A549 (cell line): Measurements from ENCODE around the gene THEMIS2. TPM values are rescaled to one million over a fixed set of nuclear protein-coding genes. Genes with fewer than 3 reads are reported as not detected.

ENCODE experiments used
- ATAC-seq, 2 experiments: fragments of 200-7000 bp in 1 of 2; fragments of >200 bp in 1 of 2; cut with Nextera tagmentation in 1 of 2; cut with Tn5 transposase in 1 of 2; 3 replicates each; pipeline versions ENCODE4 v1.8.0 to v1.9.1; 2018 to 2020; ENCODE audit warnings: mild to moderate bottlenecking in 1 of 2, moderate library complexity in 1 of 2
- CTCF ChIA-PET: fragments of 300-600 bp; sonication (Branson Sonifier 250); formaldehyde crosslinking; extraction: SDS; loops from one replicate; lab custom pipeline; 2021; ENCODE audit warnings: antibody characterized with exemption, inconsistent platforms; lab: Yijun Ruan, JAX
- POLR2A ChIA-PET: fragments of 350-600 bp; formaldehyde crosslinking; extraction: SDS; loops from one replicate; lab custom pipeline; 2021; ENCODE audit warnings: antibody characterized with exemption, inconsistent platforms; lab: Yijun Ruan, JAX
- DNase-seq, 2 experiments: peaks; one replicate each; pipeline versions ENCODE4 v3.0.0 to v3.0.0-alpha.2; 2011 to 2016; ENCODE audit warnings: low read depth in 1 of 2, low spot score in 1 of 2
- FAIRE-seq: peaks from 2 replicates; lab custom pipeline; 2011; peaks lifted over from hg19 to GRCh38; lab: Jason Lieb, UNC
- H3K27ac ChIP-seq, 2 experiments: fragments of >200 bp; sonication (Bioruptor Twin); formaldehyde crosslinking; 3 replicates each; pipeline ENCODE4 v1.5.1; 2016 to 2017
- H3K4me1 ChIP-seq: fragments of >200 bp; sonication (Bioruptor Twin); formaldehyde crosslinking; 3 replicates; pipeline ENCODE4 v1.6.1; 2016
- H3K4me2 ChIP-seq: fragments of >200 bp; sonication (Bioruptor Twin); formaldehyde crosslinking; 3 replicates; pipeline ENCODE4 v1.6.1; 2016
- H3K4me3 ChIP-seq: fragments of >200 bp; sonication (Bioruptor Twin); formaldehyde crosslinking; 3 replicates; pipeline ENCODE4 v1.5.1; 2016
- H3K9me3 ChIP-seq: fragments of >200 bp; sonication (Bioruptor Twin); formaldehyde crosslinking; 3 replicates; pipeline ENCODE4 v1.6.1; 2016
- CBX2 ChIP-seq: fragments of 200-600 bp; sonication (generic); IDR thresholded peaks from 2 replicates; pipeline ENCODE4 v1.6.1; 2016; ENCODE audit warnings: low read depth, mild to moderate bottlenecking, borderline replicate concordance
- CHD4 ChIP-seq: fragments of 200-600 bp; sonication (generic); IDR thresholded peaks from 2 replicates; pipeline ENCODE4 v1.6.1; 2016; ENCODE audit warnings: antibody characterized with exemption, mild to moderate bottlenecking, borderline replicate concordance
- CTCF ChIP-seq: fragments of >200 bp; sonication (Bioruptor Twin); formaldehyde crosslinking; IDR thresholded peaks from 3 replicates; pipeline ENCODE4 v1.5.1; 2016
- EHF ChIP-seq: fragments of 250-450 bp; sonication (Bioruptor Pico); IDR thresholded peaks from 2 replicates; pipeline ENCODE4 v1.5.0; 2020; ENCODE audit warnings: mild to moderate bottlenecking
- ESRRA ChIP-seq: fragments of 150-350 bp; IDR thresholded peaks from 2 replicates; pipeline ENCODE4 v1.6.1; 2014; ENCODE audit warnings: mild to moderate bottlenecking, low read length, borderline replicate concordance
- FOSL2 ChIP-seq, 2 experiments: fragments of 450-650 bp in 1 of 2; fragments of >200 bp in 1 of 2; sonication (Bioruptor Twin) in 1 of 2; formaldehyde crosslinking; IDR thresholded peaks; 2 replicates each; pipeline versions ENCODE4 v1.5.0 to v1.6.1; 2016 to 2020; ENCODE audit warnings: mild to moderate bottlenecking in 1 of 2, moderate library complexity in 1 of 2
- HES2 ChIP-seq: fragments of >200 bp; sonication (Bioruptor Twin); formaldehyde crosslinking; IDR thresholded peaks from 2 replicates; pipeline ENCODE4 v1.6.1; 2016
- HOXB5 ChIP-seq: fragments of 250-450 bp; sonication (Bioruptor Pico); IDR thresholded peaks from 2 replicates; pipeline ENCODE4 v1.5.0; 2020; ENCODE audit warnings: mild to moderate bottlenecking, moderate library complexity
- JUNB ChIP-seq: fragments of >200 bp; sonication (Bioruptor Twin); formaldehyde crosslinking; IDR thresholded peaks from 2 replicates; pipeline ENCODE4 v1.6.1; 2016
- KDM5A ChIP-seq: fragments of 200-600 bp; sonication (generic); IDR thresholded peaks from 2 replicates; pipeline ENCODE4 v1.6.1; 2016; ENCODE audit warnings: antibody characterized with exemption, mild to moderate bottlenecking
- MAFK ChIP-seq: fragments of 450-650 bp; IDR thresholded peaks from 2 replicates; pipeline ENCODE4 v1.6.1; 2014; ENCODE audit not compliant: partially characterized antibody
- MYC ChIP-seq: IDR thresholded peaks from 2 replicates; pipeline ENCODE4 v1.6.1; 2012; ENCODE audit warnings: mild to moderate bottlenecking, inconsistent platforms, low read length, improper control_type of control experiment, borderline replicate concordance
- NR3C1 ChIP-seq: fragments of >200 bp; sonication (Bioruptor Twin); formaldehyde crosslinking; IDR thresholded peaks from 3 replicates; pipeline ENCODE4 v1.6.1; 2017
- POLR2A ChIP-seq: IDR thresholded peaks from 2 replicates; pipeline ENCODE4 v1.6.1; 2012; ENCODE audit warnings: mild to moderate bottlenecking, low read length
- RAD21 ChIP-seq, 2 experiments: fragments of >200 bp in 1 of 2; sonication (Bioruptor Twin) in 1 of 2; formaldehyde crosslinking in 1 of 2; IDR thresholded peaks in 1 of 2; conservative IDR thresholded peaks in 1 of 2; 2 replicates in 1 of 2; 3 replicates in 1 of 2; pipeline ENCODE4 v1.6.1; 2012 to 2018; ENCODE audit warnings: inconsistent platforms in 1 of 2
- RFX5 ChIP-seq: fragments of 450-650 bp; IDR thresholded peaks from 2 replicates; pipeline ENCODE4 v1.7.1; 2014; ENCODE audit warnings: antibody characterized with exemption, mild to moderate bottlenecking, moderate library complexity
- SMC3 ChIP-seq: fragments of >200 bp; sonication (Bioruptor Twin); formaldehyde crosslinking; IDR thresholded peaks from 3 replicates; pipeline ENCODE4 v1.6.1; 2018; ENCODE audit warnings: inconsistent platforms
- TFCP2L1 ChIP-seq: fragments of 250-450 bp; sonication (Bioruptor Pico); IDR thresholded peaks from 2 replicates; pipeline ENCODE4 v1.5.0; 2021; ENCODE audit warnings: mild to moderate bottlenecking
- USF2 ChIP-seq: fragments of 450-650 bp; IDR thresholded peaks from 2 replicates; pipeline ENCODE4 v1.6.1; 2014; ENCODE audit warnings: antibody characterized with exemption
- ZC3H11A ChIP-seq: fragments of 450-650 bp; IDR thresholded peaks from 2 replicates; pipeline ENCODE4 v1.6.1; 2014; ENCODE audit warnings: antibody characterized with exemption, mild to moderate bottlenecking
- ZFP36 ChIP-seq: fragments of 450-650 bp; IDR thresholded peaks from 2 replicates; pipeline ENCODE4 v1.6.1; 2014; ENCODE audit warnings: borderline replicate concordance; ENCODE audit not compliant: partially characterized antibody
- WGBS: methylation state at CpG from one replicate; pipeline ENCODE4 v1.1.6; 2017; ENCODE audit errors: missing lambda C conversion rate; 5-methylcytosine and 5-hydroxymethylcytosine counted together
- polyA plus RNA-seq, 4 experiments: library from polyadenylated mRNA; depleted of rRNA in 3 of 4; stranded (reverse); fragments of >200 nt; fragmentation: RNase III in 1 of 4; extraction: RNeasy Plus Mini Kit Qiagen cat#74134 plus additional on column Dnase treatment in 1 of 4; gene quantifications; 2 replicates in 3 of 4; 3 replicates in 1 of 4; pipeline ENCODE4 v1.2.3, GENCODE V29; 2011 to 2017
- TF ChIP-seq, protein P1 (sequence below): IDR thresholded peaks from 2 replicates; pipeline ENCODE4 v1.6.1; 2012
- TF ChIP-seq, protein P2 (sequence below): fragments of 250-450 bp; sonication (Bioruptor Pico); IDR thresholded peaks from 2 replicates; pipeline ENCODE4 v1.5.0; 2020; ENCODE audit warnings: low read depth, mild to moderate bottlenecking, moderate library complexity
- TF ChIP-seq, protein P3 (sequence below): fragments of 250-450 bp; sonication (Bioruptor Pico); IDR thresholded peaks from 2 replicates; pipeline ENCODE4 v1.5.0; 2021; ENCODE audit warnings: mild to moderate bottlenecking, moderate library complexity, borderline replicate concordance

Gene THEMIS2
- polyA plus RNA-seq, 2 of the 4 experiments (the other 2 are of a cell fraction): 0.58 to 0.81 TPM

DNA sequence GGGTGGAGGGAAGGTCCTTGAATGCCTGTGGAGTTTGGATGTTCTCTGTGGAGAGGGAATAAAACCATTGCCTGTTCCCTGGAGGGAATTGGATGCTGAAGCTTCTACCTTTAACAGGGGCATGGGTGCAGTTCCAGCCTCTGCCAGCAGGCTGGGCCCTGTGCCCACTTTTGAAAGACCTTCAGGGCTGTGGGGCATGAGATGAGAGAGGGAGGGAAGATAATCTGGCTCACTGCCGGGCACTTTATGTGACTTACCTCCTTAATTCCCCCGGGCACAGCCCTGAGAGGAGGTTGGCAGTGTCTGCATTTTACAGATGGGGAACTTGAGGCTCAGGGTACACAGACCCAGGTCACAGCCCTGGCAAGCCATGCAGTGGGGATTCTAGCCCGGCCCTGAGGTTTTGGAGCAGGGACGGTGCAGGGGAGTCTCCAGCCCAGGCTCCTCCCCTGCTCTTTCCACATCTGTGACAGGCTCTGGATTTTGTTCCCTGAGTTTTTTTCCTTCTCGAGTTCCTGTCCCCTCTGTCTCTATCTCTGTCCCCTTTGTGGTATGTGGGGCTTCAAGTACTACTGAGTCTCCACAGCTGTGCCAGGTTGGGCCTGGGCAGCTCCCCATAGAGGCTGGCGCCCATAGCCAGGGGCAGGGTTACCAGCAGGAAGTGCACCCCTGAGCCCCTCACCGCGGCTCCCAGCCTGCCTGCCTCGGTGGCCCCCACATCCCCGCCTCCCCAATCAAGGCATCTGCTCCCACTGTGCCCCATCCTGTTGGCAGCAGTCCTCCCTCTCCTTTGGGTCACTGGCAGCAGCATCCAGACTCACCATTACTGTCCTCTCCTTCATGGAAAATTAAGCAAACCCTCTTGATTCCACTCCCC, 14.0 kb upstream of the THEMIS2 start:
- no peak overlapping the region for H3K4me3 ChIP-seq
- H3K27ac ChIP-seq: peak overlapping the region in 1 of 2 experiments; percentile 24; a peak in 1 of 6 replicates
- ChIA-PET POLR2A (interaction anchor here (0.6 kb wide), 1 partner anchor 537 kb away, joined by 5 read pairs; no protein-coding TSS in a partner anchor), CTCF (interaction anchor here (0.6 to 6.0 kb wide), 34 partner anchors 8 to 563 kb away, joined by 3 to 126 read pairs (median 4); partner anchors contain the start of gene SMPDL3B)
- H3K4me2 ChIP-seq: peak overlapping the region; percentile 39; the same call in 1 of the 3 replicates
- H3K9me3 ChIP-seq: no peaks in the 10 kb centered on the region
- 0 out of 3 replicates have a peak, but pooled peaks cover under 1% of the 10 kb centered on the region for H3K4me1 ChIP-seq
- no peak for FAIRE-seq
- 61% methylated on average over 10 of the region's 10 CpGs for WGBS
- peak; percentile 60 to 69 for DNase-seq
- ATAC-seq: peak; percentile 89 to 94
- TF ChIP-seq KDM5A: no peak
- TF ChIP-seq RFX5: no peak
- TF ChIP-seq HES2: no peak
- TF ChIP-seq NR3C1: no peak
- peak; percentile 89 to 92 for TF ChIP-seq RAD21 (conservative IDR thresholded peaks at IDR 0.05 in 1 of 2, IDR thresholded peaks at IDR 0.05 in 1 of 2)
- peak; percentile 80 for TF ChIP-seq CTCF
- no peak for TF ChIP-seq HOXB5 (CRISPR knock-in tag)
- no peak for TF ChIP-seq CBX2
- TF ChIP-seq, protein P1, sequence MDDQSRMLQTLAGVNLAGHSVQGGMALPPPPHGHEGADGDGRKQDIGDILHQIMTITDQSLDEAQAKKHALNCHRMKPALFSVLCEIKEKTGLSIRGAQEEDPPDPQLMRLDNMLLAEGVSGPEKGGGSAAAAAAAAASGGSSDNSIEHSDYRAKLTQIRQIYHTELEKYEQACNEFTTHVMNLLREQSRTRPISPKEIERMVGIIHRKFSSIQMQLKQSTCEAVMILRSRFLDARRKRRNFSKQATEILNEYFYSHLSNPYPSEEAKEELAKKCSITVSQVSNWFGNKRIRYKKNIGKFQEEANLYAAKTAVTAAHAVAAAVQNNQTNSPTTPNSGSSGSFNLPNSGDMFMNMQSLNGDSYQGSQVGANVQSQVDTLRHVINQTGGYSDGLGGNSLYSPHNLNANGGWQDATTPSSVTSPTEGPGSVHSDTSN: no peak
- no peak for TF ChIP-seq FOSL2 (IDR thresholded peaks at IDR 0.05)
- no peak for TF ChIP-seq FOSL2 (CRISPR knock-in tag; IDR thresholded peaks at IDR 0.05)
- no peak for TF ChIP-seq CHD4
- no peak for TF ChIP-seq ESRRA
- peak; percentile 76 for TF ChIP-seq SMC3
- no peak for TF ChIP-seq TFCP2L1 (CRISPR knock-in tag)

DNA sequence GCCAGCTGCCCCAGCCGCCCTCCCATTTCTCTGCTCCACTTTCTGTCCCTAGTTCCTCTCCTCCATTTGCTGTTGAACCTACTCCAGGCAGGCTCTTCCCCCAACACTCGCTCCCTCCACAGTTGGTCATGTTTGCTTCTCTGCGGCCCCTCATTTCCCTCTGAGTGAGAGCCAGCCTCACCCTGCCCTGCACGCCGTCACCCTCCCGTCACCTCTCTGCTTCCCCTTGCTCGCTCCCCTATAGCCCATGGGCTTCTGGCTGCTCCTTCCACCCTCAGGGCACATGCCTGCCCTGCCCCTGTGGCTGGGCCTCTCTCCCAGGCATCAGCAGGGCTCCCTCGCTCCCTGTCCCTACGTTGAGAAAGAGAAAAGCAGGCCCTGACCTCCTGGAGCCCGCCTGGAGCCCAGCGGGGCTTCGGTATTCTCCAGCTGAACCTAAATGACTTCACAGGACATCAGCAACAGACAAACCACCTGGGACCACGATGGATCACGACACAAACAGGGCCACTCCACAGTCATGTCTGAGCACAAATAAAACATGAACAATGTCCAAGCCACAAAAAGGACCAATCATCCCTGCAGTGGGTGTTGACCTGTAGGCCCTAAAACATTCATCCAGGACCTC, 13.3 kb upstream of the THEMIS2 start:
- FAIRE-seq (no peak), ATAC-seq (no peak), DNase-seq (no peak)
- ChIA-PET CTCF (interaction anchor here (0.6 to 6.0 kb wide), 7 partner anchors 9 to 227 kb away, joined by 3 to 126 read pairs (median 6); no protein-coding TSS in a partner anchor), POLR2A (interaction anchor here (0.6 kb wide), 1 partner anchor 536 kb away, joined by 5 read pairs; no protein-coding TSS in a partner anchor)
- TF ChIP-seq, protein P2, sequence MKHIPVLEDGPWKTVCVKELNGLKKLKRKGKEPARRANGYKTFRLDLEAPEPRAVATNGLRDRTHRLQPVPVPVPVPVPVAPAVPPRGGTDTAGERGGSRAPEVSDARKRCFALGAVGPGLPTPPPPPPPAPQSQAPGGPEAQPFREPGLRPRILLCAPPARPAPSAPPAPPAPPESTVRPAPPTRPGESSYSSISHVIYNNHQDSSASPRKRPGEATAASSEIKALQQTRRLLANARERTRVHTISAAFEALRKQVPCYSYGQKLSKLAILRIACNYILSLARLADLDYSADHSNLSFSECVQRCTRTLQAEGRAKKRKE (CRISPR knock-in tag): no peak
- TF ChIP-seq POLR2A (no peak), MYC (no peak), CBX2 (no peak), USF2 (no peak), JUNB (no peak), ZFP36 (no peak), ZC3H11A (no peak), RAD21 (conservative IDR thresholded peaks at IDR 0.05 in 1 of 2, IDR thresholded peaks at IDR 0.05 in 1 of 2) (no peak), RFX5 (no peak), MAFK (no peak), EHF (no peak)
- TF ChIP-seq, protein P3, sequence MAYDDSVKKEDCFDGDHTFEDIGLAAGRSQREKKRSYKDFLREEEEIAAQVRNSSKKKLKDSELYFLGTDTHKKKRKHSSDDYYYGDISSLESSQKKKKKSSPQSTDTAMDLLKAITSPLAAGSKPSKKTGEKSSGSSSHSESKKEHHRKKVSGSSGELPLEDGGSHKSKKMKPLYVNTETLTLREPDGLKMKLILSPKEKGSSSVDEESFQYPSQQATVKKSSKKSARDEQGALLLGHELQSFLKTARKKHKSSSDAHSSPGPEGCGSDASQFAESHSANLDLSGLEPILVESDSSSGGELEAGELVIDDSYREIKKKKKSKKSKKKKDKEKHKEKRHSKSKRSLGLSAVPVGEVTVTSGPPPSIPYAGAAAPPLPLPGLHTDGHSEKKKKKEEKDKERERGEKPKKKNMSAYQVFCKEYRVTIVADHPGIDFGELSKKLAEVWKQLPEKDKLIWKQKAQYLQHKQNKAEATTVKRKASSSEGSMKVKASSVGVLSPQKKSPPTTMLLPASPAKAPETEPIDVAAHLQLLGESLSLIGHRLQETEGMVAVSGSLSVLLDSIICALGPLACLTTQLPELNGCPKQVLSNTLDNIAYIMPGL (CRISPR knock-in tag): no peak
- H3K4me1 ChIP-seq: 0 out of 3 replicates have a peak, but pooled peaks cover 3% of the 10 kb centered on the region
- H3K4me2 ChIP-seq: no peak overlapping the region
- H3K9me3 ChIP-seq: no peaks in the 10 kb centered on the region
- H3K27ac ChIP-seq: no peak overlapping the region
- WGBS: 92% methylated on average over 11 of the region's 14 CpGs
- H3K4me3 ChIP-seq: no peak overlapping the region
